CD4-positive, alpha-beta T cell (primary cell): ENCODE data around the gene DONSON. TPM values are rescaled to one million over a fixed set of nuclear protein-coding genes. Genes with fewer than 3 reads are reported as not detected.

Experiments
- ATAC-seq: fragments of 200-7000 bp; cut with Tn5 transposase; one replicate; pipeline ENCODE4 v1.10.0; 2022; ENCODE audit warnings: mild to moderate bottlenecking; ENCODE audit not compliant: poor library complexity
- CTCF ChIA-PET: fragments of 350-600 bp; sonication (Branson Sonifier 250); formaldehyde crosslinking; loops from one replicate; lab custom pipeline; 2021; ENCODE audit warnings: antibody characterized with exemption, inconsistent platforms; lab: Charles Lee
- POLR2A ChIA-PET: fragments of 350-600 bp; sonication (Branson Sonifier 250); formaldehyde crosslinking; loops from one replicate; lab custom pipeline; 2021; ENCODE audit warnings: antibody characterized with exemption, inconsistent platforms; lab: Charles Lee
- DNase-seq, 14 experiments: peaks; one replicate each; pipeline ENCODE4 v3.0.0-alpha.2; 2013 to 2020; ENCODE audit warnings: mixed read lengths in 2 of 14
- H3K27ac ChIP-seq, 2 donors: one replicate each; pipeline versions ENCODE4 v1.5.1 to v1.7.0; 2013; ENCODE audit warnings: low read length in 2 of 2, low read depth in 1 of 2, mild to moderate bottlenecking in 1 of 2
- H3K27me3 ChIP-seq, 2 experiments: 1 replicate in 1 of 2; 2 replicates in 1 of 2; pipeline versions ENCODE4 v1.6.1 to v1.7.0; 2013; ENCODE audit warnings: low read length in 2 of 2, control low read depth in 1 of 2, mild to moderate bottlenecking in 1 of 2, moderate library complexity in 1 of 2; ENCODE audit not compliant: insufficient read depth in 2 of 2, control insufficient read depth in 1 of 2
- H3K36me3 ChIP-seq: one replicate; pipeline ENCODE4 v1.6.1; 2013; ENCODE audit warnings: low read length, control low read depth; ENCODE audit not compliant: insufficient read depth
- H3K4me1 ChIP-seq: one replicate; pipeline ENCODE4 v1.6.1; 2013; ENCODE audit warnings: low read length, control low read depth; ENCODE audit not compliant: insufficient read depth
- H3K4me3 ChIP-seq: one replicate; pipeline ENCODE4 v1.5.1; 2013; ENCODE audit warnings: mild to moderate bottlenecking, low read length, moderate library complexity
- H3K9me3 ChIP-seq, 2 experiments: 1 replicate in 1 of 2; 2 replicates in 1 of 2; pipeline versions ENCODE4 v1.6.1 to v1.7.0; 2013; ENCODE audit warnings: low read length in 2 of 2, mild to moderate bottlenecking in 2 of 2, control low read depth in 1 of 2, moderate library complexity in 1 of 2; ENCODE audit not compliant: control insufficient read depth in 1 of 2, insufficient read depth in 1 of 2
- H3K27ac Mint-ChIP-seq: one replicate; pipeline ENCODE4 v1.8.0; 2020; ENCODE audit warnings: mixed read lengths
- H3K27me3 Mint-ChIP-seq: one replicate; pipeline ENCODE4 v1.8.0; 2021; ENCODE audit warnings: mixed read lengths
- H3K36me3 Mint-ChIP-seq: one replicate; pipeline ENCODE4 v1.8.0; 2021; ENCODE audit warnings: low read depth, mixed read lengths
- H3K4me1 Mint-ChIP-seq: one replicate; pipeline ENCODE4 v1.8.0; 2021; ENCODE audit warnings: low read depth, mixed read lengths
- H3K4me3 Mint-ChIP-seq: one replicate; pipeline ENCODE4 v1.8.0; 2020; ENCODE audit warnings: mild to moderate bottlenecking, mixed read lengths
- H3K9me3 Mint-ChIP-seq: one replicate; pipeline ENCODE4 v1.8.0; 2020; ENCODE audit warnings: mixed read lengths
- intact Hi-C, 2 experiments: fragments of 100-400 bp; cut with DNase I in 1 of 2; cut with micrococcal nuclease in 1 of 2; formaldehyde crosslinking; loops; one replicate each; pipeline versions ENCODE4 v1.15.1 to v1.9.0; 2023 to 2025; cut with DNase I, micrococcal nuclease
- total RNA-seq, 174 experiments: library from RNA in 2 of 174; stranded (reverse) in 2 of 174; gene quantifications; one replicate each; pipeline ENCODE4 v1.2.3 and lab custom pipeline; 2021 to 2026
- TF ChIP-seq, protein P1 (sequence below): fragments of 200-600 bp; IDR thresholded peaks from one replicate; pipeline ENCODE4 v1.8.0; 2022; ENCODE audit warnings: antibody characterized with exemption, mild to moderate bottlenecking

Gene DONSON
- total RNA-seq, 2 experiments from 2014 or later: 11.9 to 13.5 TPM

DNA sequence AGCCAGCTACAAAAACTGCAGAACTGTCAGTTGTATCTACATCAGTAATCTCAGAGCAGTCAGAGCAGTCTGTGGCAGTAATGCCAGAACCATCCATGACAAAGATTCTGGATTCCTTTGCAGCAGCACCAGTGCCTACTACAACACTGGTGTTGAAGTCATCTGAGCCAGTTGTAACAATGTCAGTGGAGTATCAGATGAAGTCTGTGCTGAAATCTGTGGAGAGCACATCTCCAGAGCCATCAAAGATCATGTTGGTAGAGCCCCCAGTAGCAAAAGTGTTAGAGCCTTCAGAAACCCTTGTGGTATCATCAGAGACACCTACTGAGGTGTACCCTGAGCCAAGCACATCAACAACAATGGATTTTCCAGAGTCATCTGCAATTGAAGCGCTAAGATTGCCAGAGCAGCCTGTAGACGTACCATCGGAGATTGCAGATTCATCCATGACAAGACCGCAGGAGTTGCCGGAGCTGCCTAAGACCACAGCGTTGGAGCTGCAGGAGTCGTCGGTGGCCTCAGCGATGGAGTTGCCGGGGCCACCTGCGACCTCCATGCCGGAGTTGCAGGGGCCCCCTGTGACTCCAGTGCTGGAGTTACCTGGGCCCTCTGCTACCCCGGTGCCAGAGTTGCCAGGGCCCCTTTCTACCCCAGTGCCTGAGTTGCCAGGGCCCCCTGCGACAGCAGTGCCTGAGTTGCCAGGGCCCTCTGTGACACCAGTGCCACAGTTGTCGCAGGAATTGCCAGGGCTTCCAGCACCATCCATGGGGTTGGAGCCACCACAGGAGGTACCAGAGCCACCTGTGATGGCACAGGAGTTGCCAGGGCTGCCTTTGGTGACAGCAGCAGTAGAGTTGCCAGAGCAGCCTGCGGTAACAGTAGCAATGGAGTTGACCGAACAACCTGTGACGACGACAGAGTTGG lies 38.4 kb downstream of the DONSON start:
- peaks cover 92% of the 10 kb centered on the region for H3K36me3 Mint-ChIP-seq
- ChIA-PET POLR2A (no interaction called here), CTCF (no interaction called here)
- Histone ChIP-seq H3K4me1 (peaks cover 17% of the 10 kb centered on the region), H3K27me3 (no peaks in the 10 kb centered on the region), H3K9me3 (no peaks in the 10 kb centered on the region), H3K4me3 (no peak overlapping the region), H3K27ac (no peak overlapping the region), H3K36me3 (peaks cover 79% of the 10 kb centered on the region)
- H3K27ac Mint-ChIP-seq: peak overlapping the region; percentile 3
- intact Hi-C loops: no loop called here
- DNase-seq: no peak
- no peak overlapping the region for H3K4me3 Mint-ChIP-seq
- TF ChIP-seq, protein P1, sequence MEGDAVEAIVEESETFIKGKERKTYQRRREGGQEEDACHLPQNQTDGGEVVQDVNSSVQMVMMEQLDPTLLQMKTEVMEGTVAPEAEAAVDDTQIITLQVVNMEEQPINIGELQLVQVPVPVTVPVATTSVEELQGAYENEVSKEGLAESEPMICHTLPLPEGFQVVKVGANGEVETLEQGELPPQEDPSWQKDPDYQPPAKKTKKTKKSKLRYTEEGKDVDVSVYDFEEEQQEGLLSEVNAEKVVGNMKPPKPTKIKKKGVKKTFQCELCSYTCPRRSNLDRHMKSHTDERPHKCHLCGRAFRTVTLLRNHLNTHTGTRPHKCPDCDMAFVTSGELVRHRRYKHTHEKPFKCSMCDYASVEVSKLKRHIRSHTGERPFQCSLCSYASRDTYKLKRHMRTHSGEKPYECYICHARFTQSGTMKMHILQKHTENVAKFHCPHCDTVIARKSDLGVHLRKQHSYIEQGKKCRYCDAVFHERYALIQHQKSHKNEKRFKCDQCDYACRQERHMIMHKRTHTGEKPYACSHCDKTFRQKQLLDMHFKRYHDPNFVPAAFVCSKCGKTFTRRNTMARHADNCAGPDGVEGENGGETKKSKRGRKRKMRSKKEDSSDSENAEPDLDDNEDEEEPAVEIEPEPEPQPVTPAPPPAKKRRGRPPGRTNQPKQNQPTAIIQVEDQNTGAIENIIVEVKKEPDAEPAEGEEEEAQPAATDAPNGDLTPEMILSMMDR: no peak
- peak; percentile 10 for ATAC-seq
- no peaks in the 10 kb centered on the region for H3K27me3 Mint-ChIP-seq
- H3K9me3 Mint-ChIP-seq: no peaks in the 10 kb centered on the region
- H3K4me1 Mint-ChIP-seq: peaks cover 50% of the 10 kb centered on the region

DNA sequence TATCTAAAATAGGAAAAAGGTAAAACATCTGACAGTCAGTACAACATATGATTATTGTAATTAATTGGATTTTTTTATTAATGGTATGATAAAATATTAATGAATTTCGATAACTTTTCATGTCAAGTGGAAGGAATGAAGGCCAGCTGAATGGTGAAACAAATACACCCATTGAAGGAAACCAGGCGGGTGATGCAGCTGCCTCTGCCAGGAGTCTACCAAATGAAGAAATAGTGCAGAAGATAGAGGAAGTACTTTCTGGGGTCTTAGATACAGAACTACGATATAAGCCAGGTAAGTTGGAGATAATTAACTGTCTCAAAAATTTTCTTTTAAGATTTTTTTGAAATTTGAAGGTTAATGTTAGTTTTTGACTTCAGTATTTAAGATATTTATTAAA lies 42.4 kb downstream of the DONSON start:
- no peaks in the 10 kb centered on the region for H3K9me3 Mint-ChIP-seq
- TF ChIP-seq, protein P1: no peak
- ChIA-PET CTCF (interaction anchor here (1.8 kb wide), 1 partner anchor 42 kb away, joined by 5 read pairs; the partner anchor contains the start of gene DONSON), POLR2A (interaction anchor here (5.6 kb wide), 1 partner anchor 66 kb away, joined by 132 read pairs; the partner anchor contains the start of gene TMEM50B)
- peaks cover 87% of the 10 kb centered on the region for H3K36me3 Mint-ChIP-seq
- Histone ChIP-seq H3K27me3 (no peaks in the 10 kb centered on the region), H3K27ac (no peak overlapping the region), H3K4me1 (peaks cover 11% of the 10 kb centered on the region), H3K9me3 (no peaks in the 10 kb centered on the region), H3K4me3 (no peak overlapping the region), H3K36me3 (peaks cover 41% of the 10 kb centered on the region)
- peak overlapping the region; percentile 52 for H3K27ac Mint-ChIP-seq
- ATAC-seq (no peak), DNase-seq (no peak)
- peaks cover 58% of the 10 kb centered on the region for H3K4me1 Mint-ChIP-seq
- H3K27me3 Mint-ChIP-seq: no peaks in the 10 kb centered on the region
- peak overlapping the region; percentile 55 for H3K4me3 Mint-ChIP-seq
- intact Hi-C loops: no loop called here

DNA sequence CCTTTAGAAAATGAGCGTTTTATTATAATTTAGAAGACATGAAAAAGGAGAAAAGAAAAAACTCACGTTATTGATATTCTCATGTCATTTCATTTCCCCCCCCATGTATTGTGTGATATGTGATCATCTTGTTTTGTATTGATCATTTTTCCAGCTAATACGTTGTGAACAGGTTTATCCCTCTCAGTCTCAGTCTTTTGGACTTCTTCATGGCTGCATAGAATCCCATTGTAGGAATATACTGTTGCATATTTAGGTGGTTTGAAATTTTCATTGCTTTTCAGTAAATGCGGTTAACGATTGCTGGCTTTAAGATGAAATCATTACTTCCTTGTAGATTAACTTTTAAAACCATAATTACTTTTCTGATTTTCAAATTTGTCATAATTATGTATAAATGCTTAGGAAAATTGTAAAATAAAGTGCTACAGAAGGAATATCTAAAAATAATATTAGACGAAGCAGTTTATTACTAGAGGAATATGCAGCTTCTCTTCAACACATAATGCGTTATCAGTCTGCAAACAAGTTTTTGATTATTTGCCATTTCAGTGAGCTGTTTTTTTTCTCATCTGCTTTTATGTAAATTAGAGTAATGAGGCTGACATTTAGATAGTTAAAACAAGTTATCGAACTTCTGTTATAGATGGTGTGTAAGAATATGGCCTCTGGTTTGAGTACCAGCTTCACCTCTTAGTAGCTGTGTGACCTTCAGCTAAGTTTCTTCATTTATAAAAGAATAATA lies 43.9 kb downstream of the DONSON start:
- Histone ChIP-seq H3K27me3 (no peaks in the 10 kb centered on the region), H3K36me3 (peaks cover 26% of the 10 kb centered on the region), H3K4me3 (peak overlapping the region; percentile 91), H3K4me1 (peaks cover 15% of the 10 kb centered on the region), H3K9me3 (no peaks in the 10 kb centered on the region), H3K27ac (no peak overlapping the region)
- POLR2A ChIA-PET: interaction anchor here (0.9 to 5.6 kb wide), 6 partner anchors 14 to 773 kb away, joined by 3 to 132 read pairs (median 15); partner anchors contain the start of genes DONSON, PAXBP1 and TMEM50B
- H3K4me1 Mint-ChIP-seq: peaks cover 65% of the 10 kb centered on the region
- ATAC-seq (no peak), DNase-seq (no peak)
- no peaks in the 10 kb centered on the region for H3K9me3 Mint-ChIP-seq
- H3K27me3 Mint-ChIP-seq: no peaks in the 10 kb centered on the region
- peak overlapping the region; percentile 95 for H3K4me3 Mint-ChIP-seq
- CTCF ChIA-PET: interaction anchor here (1.1 to 3.0 kb wide), 3 partner anchors 12 to 64 kb away, joined by 3 to 18 read pairs (median 4); partner anchors contain the start of gene TMEM50B
- intact Hi-C loops: loop anchor here (5.0 kb wide), 3 partner anchors 43 to 1152 kb away; partner anchors contain the start of genes DONSON (in 1 of the 2), SYNJ1 (in 1 of the 2) and URB1 (in 1 of the 2)
- TF ChIP-seq, protein P1: no peak
- H3K27ac Mint-ChIP-seq: peak overlapping the region; percentile 98
- H3K36me3 Mint-ChIP-seq: peaks cover 78% of the 10 kb centered on the region
